Mesenchymal stem cell (in vitro differentiated cells and primary cell): ENCODE results near the gene LDLRAD3.
"Not testable (repeated sequence)": the region's sequence is repeated elsewhere in the genome, so short reads cannot be mapped to it uniquely, and the experiment has no call there.

Experiments
- DNase-seq: peaks from one replicate; pipeline ENCODE4 v3.0.0-alpha.2; 2013
- H2AFZ ChIP-seq: one replicate; pipeline ENCODE4 v1.6.1; 2013; ENCODE audit warnings: low read depth, mild to moderate bottlenecking, control low read depth, inconsistent platforms, low read length, moderate library complexity
- H2AK5ac ChIP-seq: 2 replicates; pipeline ENCODE4 v1.6.1; 2013; ENCODE audit warnings: low read length, moderate library complexity, mild to moderate bottlenecking, inconsistent platforms; ENCODE audit not compliant: severe bottlenecking
- H2BK120ac ChIP-seq: one replicate; pipeline ENCODE4 v1.6.1; 2013; ENCODE audit warnings: low read depth, mild to moderate bottlenecking, inconsistent platforms, low read length, moderate library complexity
- H2BK12ac ChIP-seq, 2 experiments: one replicate each; pipeline ENCODE4 v1.6.1; 2013; ENCODE audit warnings: inconsistent platforms in 2 of 2, low read length in 2 of 2, mild to moderate bottlenecking in 2 of 2, moderate library complexity in 2 of 2, control low read depth in 1 of 2
- H2BK15ac ChIP-seq: one replicate; pipeline ENCODE4 v1.6.1; 2013; ENCODE audit warnings: mild to moderate bottlenecking, low read depth, inconsistent platforms; ENCODE audit not compliant: poor library complexity, severe bottlenecking
- H2BK5ac ChIP-seq: 2 replicates; pipeline ENCODE4 v1.6.1; 2013; ENCODE audit warnings: low read depth, mild to moderate bottlenecking, low read length, control low read depth, inconsistent platforms; ENCODE audit not compliant: poor library complexity, severe bottlenecking
- H3K14ac ChIP-seq, 2 experiments: one replicate each; pipeline ENCODE4 v1.6.1; 2013; ENCODE audit warnings: inconsistent platforms in 2 of 2, low read length in 2 of 2, control low read depth in 1 of 2, mild to moderate bottlenecking in 1 of 2, moderate library complexity in 1 of 2
- H3K18ac ChIP-seq, 2 experiments: one replicate each; pipeline ENCODE4 v1.6.1; 2013; ENCODE audit warnings: inconsistent platforms in 2 of 2, low read length in 2 of 2, control low read depth in 1 of 2, low read depth in 1 of 2, mild to moderate bottlenecking in 1 of 2
- H3K23ac ChIP-seq, 2 experiments: one replicate each; pipeline ENCODE4 v1.6.1; 2013; ENCODE audit warnings: inconsistent platforms in 2 of 2, low read length in 2 of 2, mild to moderate bottlenecking in 2 of 2, moderate library complexity in 2 of 2, control low read depth in 1 of 2
- H3K27ac ChIP-seq: 2 replicates; pipeline ENCODE4 v1.5.1; 2013; ENCODE audit warnings: mild to moderate bottlenecking, moderate library complexity, low read length, control low read depth, inconsistent platforms; ENCODE audit not compliant: poor library complexity, severe bottlenecking
- H3K27me3 ChIP-seq, 2 experiments: 2 replicates each; pipeline versions ENCODE4 v1.6.1 to v1.7.0; 2013; ENCODE audit warnings: low read length in 2 of 2, mild to moderate bottlenecking in 2 of 2, moderate library complexity in 2 of 2, control low read depth in 1 of 2, inconsistent platforms in 1 of 2; ENCODE audit not compliant: control insufficient read depth in 1 of 2, insufficient read depth in 1 of 2
- H3K36me3 ChIP-seq, 2 experiments: 2 replicates each; pipeline versions ENCODE4 v1.6.1 to v1.7.0; 2013; ENCODE audit warnings: low read length in 2 of 2, control low read depth in 1 of 2, inconsistent platforms in 1 of 2, low read depth in 1 of 2, mild to moderate bottlenecking in 1 of 2; ENCODE audit not compliant: insufficient read depth in 2 of 2, control insufficient read depth in 1 of 2
- H3K4ac ChIP-seq, 2 experiments: one replicate each; pipeline ENCODE4 v1.6.1; 2013; ENCODE audit warnings: inconsistent platforms in 2 of 2, low read length in 2 of 2, mild to moderate bottlenecking in 2 of 2, moderate library complexity in 2 of 2, control low read depth in 1 of 2, low read depth in 1 of 2
- H3K4me1 ChIP-seq: 2 replicates; pipeline ENCODE4 v1.6.1; 2013; ENCODE audit warnings: low read depth, low read length, control low read depth; ENCODE audit not compliant: control insufficient read depth, insufficient read depth
- H3K4me2 ChIP-seq: 2 replicates; pipeline ENCODE4 v1.6.1; 2013; ENCODE audit warnings: low read length, mild to moderate bottlenecking, inconsistent platforms; ENCODE audit not compliant: poor library complexity, severe bottlenecking
- H3K4me3 ChIP-seq, 2 experiments: 2 replicates each; pipeline versions ENCODE4 v1.5.1 to v1.7.0; 2013; ENCODE audit warnings: low read length in 2 of 2, mild to moderate bottlenecking in 2 of 2, control low read depth in 1 of 2, low read depth in 1 of 2; ENCODE audit not compliant: insufficient read depth in 1 of 2
- H3K79me1 ChIP-seq: replicated peaks from 2 replicates; pipeline ENCODE4 v1.6.1; 2013; ENCODE audit warnings: mild to moderate bottlenecking, control low read depth, low read length, inconsistent platforms; ENCODE audit not compliant: poor library complexity, severe bottlenecking
- H3K9ac ChIP-seq: 2 replicates; pipeline ENCODE4 v1.7.0; 2013; ENCODE audit warnings: mild to moderate bottlenecking, low read length, moderate library complexity
- H3K9me3 ChIP-seq: 2 replicates; pipeline ENCODE4 v1.7.0; 2013; ENCODE audit warnings: mild to moderate bottlenecking, low read length; ENCODE audit not compliant: control insufficient read depth
- H4K8ac ChIP-seq: one replicate; pipeline ENCODE4 v1.6.1; 2013; ENCODE audit warnings: inconsistent platforms, mild to moderate bottlenecking, low read length, moderate library complexity
- H4K91ac ChIP-seq: one replicate; pipeline ENCODE4 v1.6.1; 2013; ENCODE audit warnings: mild to moderate bottlenecking, low read length, inconsistent platforms
- WGBS: methylation state at CpG from one replicate; pipeline ENCODE4 v1.1.7; 2013; ENCODE audit warnings: mixed read lengths; 5-methylcytosine and 5-hydroxymethylcytosine counted together

Gene LDLRAD3

DNA sequence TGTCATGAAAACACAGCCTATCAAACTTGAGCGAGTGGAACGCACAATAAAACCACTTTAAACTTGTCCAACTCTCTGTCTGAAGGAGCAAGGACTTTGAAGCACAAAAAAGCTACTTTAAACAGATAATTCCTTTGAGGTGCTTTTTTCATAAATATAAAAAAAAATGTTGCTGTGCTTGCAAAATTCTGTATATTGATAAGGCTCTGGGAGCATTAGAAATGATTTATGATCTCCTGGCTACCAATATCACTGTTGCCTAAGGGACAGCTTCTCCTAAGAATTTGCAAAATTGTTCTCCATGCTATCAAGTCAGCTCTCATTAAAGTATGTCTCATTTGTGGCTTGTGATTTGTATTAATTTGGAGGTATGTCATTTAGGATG, 37.6 kb upstream of the LDLRAD3 start:
- H3K4ac ChIP-seq = no peak overlapping the region
- H3K14ac ChIP-seq = no peak overlapping the region
- no peak overlapping the region for H4K8ac ChIP-seq
- H3K18ac ChIP-seq = no peak overlapping the region
- no peaks in the 10 kb centered on the region for H3K4me1 ChIP-seq
- DNase-seq = no peak
- no peaks in the 10 kb centered on the region for H3K27me3 ChIP-seq
- no peak overlapping the region for H3K9ac ChIP-seq
- H3K4me3 ChIP-seq = no peak overlapping the region
- no peak overlapping the region for H2BK15ac ChIP-seq
- H3K9me3 ChIP-seq = peaks cover 18% of the 10 kb centered on the region
- no peak overlapping the region for H4K91ac ChIP-seq
- H3K27ac ChIP-seq = no peak overlapping the region
- no peaks in the 10 kb centered on the region for H3K36me3 ChIP-seq
- no peak overlapping the region for H3K23ac ChIP-seq
- no peak overlapping the region for H2BK5ac ChIP-seq
- H2BK12ac ChIP-seq = no peak overlapping the region
- H2AFZ ChIP-seq = no peak overlapping the region
- H2BK120ac ChIP-seq = no peak overlapping the region
- no peaks in the 10 kb centered on the region for H3K79me1 ChIP-seq
- H2AK5ac ChIP-seq = no peak overlapping the region
- WGBS = 84% methylated on average over 2 of the region's 2 CpGs
- H3K4me2 ChIP-seq = no peak overlapping the region

DNA sequence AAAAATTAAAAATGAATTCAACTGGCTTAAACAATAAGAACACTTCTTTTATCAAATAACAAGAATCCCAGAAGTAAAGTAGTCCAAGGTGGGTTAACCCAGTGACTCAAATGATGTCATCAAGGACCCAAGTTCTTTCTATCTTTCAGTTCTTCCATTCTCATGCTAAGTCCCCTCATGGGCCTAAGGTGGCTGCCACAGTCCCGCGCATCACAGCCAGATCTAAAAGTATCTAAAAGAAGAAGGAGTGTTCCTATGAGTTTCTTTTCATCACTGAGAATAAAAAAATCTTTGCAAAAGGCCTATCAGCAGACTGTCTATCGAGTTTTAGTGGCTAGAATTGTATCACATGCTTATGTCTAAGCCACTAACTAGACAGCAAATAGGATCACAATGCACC, 37.2 kb upstream of the LDLRAD3 start:
- Histone ChIP-seq H2BK5ac (no peak overlapping the region), H3K4me2 (no peak overlapping the region)

DNA sequence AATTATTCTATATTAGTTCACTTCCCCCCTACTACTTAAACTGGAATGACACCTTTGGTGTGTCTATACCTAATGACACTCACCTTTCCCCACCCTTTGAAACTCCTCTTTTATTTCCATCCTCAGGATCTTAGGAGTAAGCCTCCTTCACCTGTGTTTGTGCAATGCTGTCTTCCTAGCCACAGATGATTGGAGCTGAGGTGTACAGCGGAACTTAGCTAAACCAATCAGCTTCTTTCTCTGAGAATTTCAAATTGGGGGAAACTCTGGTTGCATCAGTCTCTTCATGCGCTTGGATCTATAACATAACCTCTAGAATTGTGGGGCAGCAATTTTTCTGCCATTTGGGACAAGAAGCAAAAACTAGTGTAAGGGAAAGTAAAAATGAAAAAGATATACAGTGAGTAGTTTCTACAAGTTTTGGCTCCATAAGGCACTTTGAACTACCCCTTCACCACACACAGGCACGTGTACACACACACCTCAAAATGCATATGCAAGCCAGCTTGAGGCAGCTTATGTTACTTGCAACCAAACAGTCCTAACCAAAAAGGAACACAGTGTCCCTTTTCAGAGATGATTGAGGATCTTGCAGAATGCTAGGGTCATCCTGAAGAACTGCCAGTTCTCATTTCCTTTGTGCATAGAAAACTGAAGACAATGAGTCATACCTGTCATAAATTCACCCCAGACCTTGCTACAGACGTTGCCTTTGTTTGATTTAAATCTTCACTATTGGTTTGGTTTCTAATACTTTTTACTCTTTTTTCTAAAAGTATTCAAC, 36.0 kb upstream of the LDLRAD3 start:
- H2BK12ac ChIP-seq = no peak overlapping the region
- no peak overlapping the region for H4K8ac ChIP-seq
- H3K9ac ChIP-seq = no peak overlapping the region
- peaks cover 6% of the 10 kb centered on the region for H3K9me3 ChIP-seq
- H3K18ac ChIP-seq = no peak overlapping the region
- DNase-seq = peak; percentile 58
- H3K27ac ChIP-seq = no peak overlapping the region
- no peak overlapping the region for H2AK5ac ChIP-seq
- H2BK120ac ChIP-seq = no peak overlapping the region
- no peak overlapping the region for H2AFZ ChIP-seq
- H3K4me1 ChIP-seq = no peaks in the 10 kb centered on the region
- no peak overlapping the region for H3K4ac ChIP-seq
- H3K79me1 ChIP-seq = no peaks in the 10 kb centered on the region
- no peak overlapping the region for H2BK15ac ChIP-seq
- no peak overlapping the region for H3K14ac ChIP-seq
- WGBS = 40% methylated on average over 3 of the region's 4 CpGs
- no peak overlapping the region for H3K23ac ChIP-seq
- no peaks in the 10 kb centered on the region for H3K27me3 ChIP-seq
- H3K4me2 ChIP-seq = no peak overlapping the region
- no peak overlapping the region for H4K91ac ChIP-seq
- no peak overlapping the region for H3K4me3 ChIP-seq
- H2BK5ac ChIP-seq = no peak overlapping the region
- no peaks in the 10 kb centered on the region for H3K36me3 ChIP-seq

More for the DNA sequence above, 37.2 kb upstream of the LDLRAD3 start:
- no peak overlapping the region for H4K8ac ChIP-seq
- no peak overlapping the region for H3K18ac ChIP-seq
- no peak overlapping the region for H3K9ac ChIP-seq
- no peaks in the 10 kb centered on the region for H3K4me1 ChIP-seq
- no peaks in the 10 kb centered on the region for H3K79me1 ChIP-seq
- H3K36me3 ChIP-seq = no peaks in the 10 kb centered on the region
- peaks cover 17% of the 10 kb centered on the region for H3K9me3 ChIP-seq
- no peak overlapping the region for H2AFZ ChIP-seq
- H3K23ac ChIP-seq = no peak overlapping the region
- H3K4ac ChIP-seq = no peak overlapping the region
- H2BK15ac ChIP-seq = no peak overlapping the region
- 67% methylated on average over 3 of the region's 3 CpGs for WGBS
- H4K91ac ChIP-seq = no peak overlapping the region
- H3K27ac ChIP-seq = no peak overlapping the region
- no peaks in the 10 kb centered on the region for H3K27me3 ChIP-seq
- H3K4me3 ChIP-seq = no peak overlapping the region
- no peak for DNase-seq
- no peak overlapping the region for H3K14ac ChIP-seq
- H2AK5ac ChIP-seq = no peak overlapping the region
- H2BK120ac ChIP-seq = no peak overlapping the region
- no peak overlapping the region for H2BK12ac ChIP-seq

DNA sequence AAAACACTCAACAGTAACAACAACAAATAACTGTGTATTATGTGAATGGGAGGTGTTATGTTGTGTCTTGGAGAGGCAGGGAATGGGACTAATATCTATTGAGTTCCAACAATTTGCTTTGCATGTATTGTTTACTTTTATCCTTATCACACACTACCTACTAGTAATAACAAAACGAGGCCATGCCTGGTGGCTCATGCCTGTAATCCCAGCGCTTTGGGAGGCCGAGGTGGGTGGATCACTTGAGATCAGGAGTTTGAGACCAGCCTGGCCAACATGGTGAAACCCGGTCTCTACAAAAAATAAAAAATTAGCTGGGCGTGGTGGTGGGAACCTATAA, 35.5 kb upstream of the LDLRAD3 start:
- not testable (repeated sequence) for H2AFZ ChIP-seq, H3K18ac ChIP-seq, H3K9ac ChIP-seq, H2BK15ac ChIP-seq, H3K27ac ChIP-seq, H3K4me1 ChIP-seq, H2AK5ac ChIP-seq, H3K4me3 ChIP-seq, H3K79me1 ChIP-seq, H3K9me3 ChIP-seq, H4K8ac ChIP-seq, DNase-seq, H2BK120ac ChIP-seq, H3K14ac ChIP-seq, H3K4me2 ChIP-seq, H2BK5ac ChIP-seq, H3K4ac ChIP-seq, H3K23ac ChIP-seq, H4K91ac ChIP-seq, H3K36me3 ChIP-seq, H3K27me3 ChIP-seq, H2BK12ac ChIP-seq
- 45% methylated on average over 5 of the region's 5 CpGs for WGBS
